OCI-LY7 (cell line): ENCODE data around the gene HAPLN1. TPM values are rescaled to one million over a fixed set of nuclear protein-coding genes. Genes with fewer than 3 reads are reported as not detected.

ENCODE experiments used
- BruUV-seq: library from RNA; stranded (reverse); fragments of 400-500 nt; replicated peaks from 2 replicates; lab custom pipeline; 2021; lab: Mats Ljungman, UMichigan
- CTCF ChIA-PET: fragments of 300-600 bp; sonication (Branson Sonifier 250); formaldehyde crosslinking; loops from one replicate; lab custom pipeline; 2022; ENCODE audit warnings: antibody characterized with exemption; ENCODE audit not compliant: unreplicated experiment; lab: Charles Lee
- POLR2A ChIA-PET: fragments of 300-600 bp; sonication (Branson Sonifier 250); formaldehyde crosslinking; loops from one replicate; lab custom pipeline; 2022; ENCODE audit warnings: antibody characterized with exemption; lab: Charles Lee
- DNase-seq: peaks from one replicate; pipeline ENCODE4 v3.0.0-alpha.2; 2015; ENCODE audit warnings: low spot score
- H2AFZ ChIP-seq: fragments of 200-600 bp; sonication (generic), shearing (Covaris generic); 2 replicates; pipeline ENCODE4 v1.6.1; 2014; ENCODE audit warnings: mild to moderate bottlenecking, antibody characterized with exemption, low read length, moderate library complexity
- H3K27ac ChIP-seq: fragments of 200-600 bp; sonication (generic); 2 replicates; pipeline ENCODE4 v1.5.1; 2014; ENCODE audit warnings: mixed run types, low read depth, mild to moderate bottlenecking, moderate library complexity, low read length, inconsistent platforms; ENCODE audit not compliant: poor library complexity, severe bottlenecking
- H3K36me3 ChIP-seq: fragments of 200-600 bp; sonication (generic); 2 replicates; pipeline ENCODE4 v1.6.1; 2014; ENCODE audit warnings: mild to moderate bottlenecking, antibody characterized with exemption, low read length, moderate library complexity, mixed read lengths; ENCODE audit not compliant: insufficient read depth
- H3K4me1 ChIP-seq: fragments of 200-600 bp; sonication (generic); 2 replicates; pipeline ENCODE4 v1.5.1; 2014; ENCODE audit warnings: mild to moderate bottlenecking, low read length; ENCODE audit not compliant: insufficient read depth, poor library complexity, severe bottlenecking
- H3K4me2 ChIP-seq: fragments of 200-600 bp; sonication (generic); 2 replicates; pipeline ENCODE4 v1.6.1; 2014; ENCODE audit warnings: mild to moderate bottlenecking, low read length
- H3K4me3 ChIP-seq: fragments of 200-600 bp; sonication (generic); 2 replicates; pipeline ENCODE4 v1.5.1; 2014; ENCODE audit warnings: mild to moderate bottlenecking, low read depth, low read length; ENCODE audit not compliant: poor library complexity, severe bottlenecking
- H3K79me2 ChIP-seq: fragments of 200-600 bp; sonication (generic); 2 replicates; pipeline ENCODE4 v1.6.1; 2016; ENCODE audit warnings: low read depth, mild to moderate bottlenecking, low read length, moderate library complexity, mixed read lengths; ENCODE audit not compliant: insufficient read depth
- H3K9me2 ChIP-seq: fragments of 200-600 bp; sonication (generic); 2 replicates; pipeline ENCODE4 v1.6.1; 2016; ENCODE audit warnings: mild to moderate bottlenecking, low read length, mixed read lengths; ENCODE audit not compliant: insufficient read depth
- H3K9me3 ChIP-seq: fragments of 200-600 bp; sonication (generic); 2 replicates; pipeline ENCODE4 v1.6.1; 2014; ENCODE audit warnings: mild to moderate bottlenecking, mixed run types, low read length, mixed read lengths
- H4K20me1 ChIP-seq: fragments of 200-600 bp; sonication (generic); 2 replicates; pipeline ENCODE4 v1.6.1; 2014; ENCODE audit warnings: mild to moderate bottlenecking, antibody characterized with exemption, low read length, moderate library complexity, mixed read lengths; ENCODE audit not compliant: insufficient read depth
- CTCF ChIP-seq: fragments of 200-600 bp; sonication (generic); conservative IDR thresholded peaks from 2 replicates; pipeline ENCODE4 v1.5.1; 2014; ENCODE audit warnings: mild to moderate bottlenecking, antibody characterized with exemption, low read length, moderate library complexity, mixed read lengths
- EZH2phosphoT487 ChIP-seq: fragments of 200-600 bp; sonication (generic); IDR thresholded peaks from 2 replicates; pipeline ENCODE4 v1.6.1; 2018; ENCODE audit warnings: low read depth, borderline replicate concordance, mild to moderate bottlenecking, mixed run types, antibody characterized with exemption, low read length, moderate library complexity, mixed read lengths
- intact Hi-C: fragments of 100-400 bp; cut with micrococcal nuclease; formaldehyde crosslinking; loops from one replicate; pipeline ENCODE4 v1.10.0; 2022; ENCODE audit not compliant: unreplicated experiment
- total RNA-seq, 2 experiments: library from RNA; depleted of rRNA in 1 of 2; stranded (reverse); fragments of >200 nt in 1 of 2; shearing (Covaris generic) in 1 of 2; gene quantifications; 2 replicates each; pipeline ENCODE4 v1.2.3, GENCODE V29; 2014 to 2022

The HAPLN1 gene
- total RNA-seq, 2 experiments from 2014 or later, result not detected

GRCh38 chr5:83764101-83764500 is 43.4 kb upstream of the HAPLN1 start:
- TF ChIP-seq CTCF, result no peak
- no peak for TF ChIP-seq EZH2phosphoT487
- Histone ChIP-seq H3K79me2 (no peaks in the 10 kb centered on the region), H4K20me1 (no peaks in the 10 kb centered on the region), H3K4me3 (no peak overlapping the region), H2AFZ (no peak overlapping the region), H3K27ac (no peak overlapping the region), H3K4me2 (no peak overlapping the region), H3K9me2 (no peaks in the 10 kb centered on the region), H3K4me1 (no peaks in the 10 kb centered on the region), H3K9me3 (peaks cover 23% of the 10 kb centered on the region), H3K36me3 (no peaks in the 10 kb centered on the region)
- BruUV-seq, result no TSS peak
- ChIA-PET POLR2A (no interaction called here), CTCF (no interaction called here)
- intact Hi-C loops, result no loop called here
- DNase-seq, result no peak

GRCh38 chr5:83760579-83760978 is 39.9 kb upstream of the HAPLN1 start:
- Histone ChIP-seq H3K9me3 (no peaks in the 10 kb centered on the region), H3K4me2 (no peak overlapping the region), H3K27ac (no peak overlapping the region), H3K4me3 (no peak overlapping the region), H4K20me1 (no peaks in the 10 kb centered on the region), H2AFZ (no peak overlapping the region), H3K4me1 (no peaks in the 10 kb centered on the region), H3K36me3 (no peaks in the 10 kb centered on the region), H3K79me2 (no peaks in the 10 kb centered on the region), H3K9me2 (no peaks in the 10 kb centered on the region)
- POLR2A ChIA-PET, result interaction anchor here (0.6 kb wide), 1 partner anchor 21 kb away, joined by 4 read pairs; no protein-coding TSS in a partner anchor
- intact Hi-C loops, result loop anchor here (2.0 kb wide), 1 partner anchor 46 kb away; no protein-coding TSS in a partner anchor
- BruUV-seq, result no TSS peak
- CTCF ChIA-PET, result no interaction called here
- no peak for TF ChIP-seq CTCF
- no peak for TF ChIP-seq EZH2phosphoT487
- no peak for DNase-seq

- no peak for DNase-seq
- TF ChIP-seq CTCF (no peak), EZH2phosphoT487 (no peak)
- H2AFZ ChIP-seq, result no peak overlapping the region
- H3K27ac ChIP-seq, result no peak overlapping the region
- no peaks in the 10 kb centered on the region for H3K36me3 ChIP-seq
- H3K9me3 ChIP-seq, result 0 out of 2 replicates have a peak, but pooled peaks cover 4% of the 10 kb centered on the region
- POLR2A ChIA-PET, result interaction anchor here (0.7 kb wide), 1 partner anchor 30 kb away, joined by 3 read pairs; no protein-coding TSS in a partner anchor
- H4K20me1 ChIP-seq, result no peaks in the 10 kb centered on the region
- H3K9me2 ChIP-seq, result no peaks in the 10 kb centered on the region
- no peak overlapping the region for H3K4me2 ChIP-seq
- no peaks in the 10 kb centered on the region for H3K4me1 ChIP-seq
- intact Hi-C loops, result no loop called here
- H3K4me3 ChIP-seq, result no peak overlapping the region
- CTCF ChIA-PET, result no interaction called here
- no peaks in the 10 kb centered on the region; the same call in 1 of the 2 replicates for H3K79me2 ChIP-seq
- no TSS peak for BruUV-seq
These were observed 32.0 kb upstream of the HAPLN1 start for GRCh38 chr5:83752700-83753099.
